OCI-LY1 (cell line): Measurements from ENCODE around the gene SLC29A1.

Experiments used
- H2AFZ ChIP-seq: fragments of 200-600 bp; sonication (generic), shearing (Covaris generic); 2 replicates; pipeline ENCODE4 v1.6.0; 2014; ENCODE audit warnings: antibody characterized with exemption, mild to moderate bottlenecking, low read length
- H3F3A ChIP-seq: fragments of 200-600 bp; sonication (generic), shearing (Covaris generic); 2 replicates; pipeline ENCODE4 v1.6.0; 2014; ENCODE audit warnings: mild to moderate bottlenecking, antibody characterized with exemption, low read length, moderate library complexity; ENCODE audit not compliant: insufficient read depth
- H3K27ac ChIP-seq: fragments of 200-600 bp; sonication (generic); 2 replicates; pipeline ENCODE4 v1.5.1; 2014; ENCODE audit warnings: low read length, mixed run types, mild to moderate bottlenecking, low read depth; ENCODE audit not compliant: poor library complexity, severe bottlenecking
- H3K27me3 ChIP-seq: fragments of 200-600 bp; sonication (generic); 2 replicates; pipeline ENCODE4 v1.6.0; 2014; ENCODE audit warnings: antibody characterized with exemption, mild to moderate bottlenecking, low read length, moderate library complexity; ENCODE audit not compliant: insufficient read depth
- H3K36me3 ChIP-seq: fragments of 200-600 bp; sonication (generic); 2 replicates; pipeline ENCODE4 v1.6.1; 2014; ENCODE audit warnings: mild to moderate bottlenecking, antibody characterized with exemption, low read length, moderate library complexity, mixed read lengths; ENCODE audit not compliant: insufficient read depth
- H3K4me1 ChIP-seq: fragments of 200-600 bp; sonication (generic); 2 replicates; pipeline ENCODE4 v1.5.1; 2014; ENCODE audit warnings: mild to moderate bottlenecking, low read length, moderate library complexity; ENCODE audit not compliant: insufficient read depth, severe bottlenecking
- H3K4me2 ChIP-seq: fragments of 200-600 bp; sonication (generic), shearing (Covaris generic); 2 replicates; pipeline ENCODE4 v1.6.1; 2014; ENCODE audit warnings: low read length
- H3K4me3 ChIP-seq: fragments of 200-600 bp; sonication (generic); 2 replicates; pipeline ENCODE4 v1.5.1; 2014; ENCODE audit warnings: low read length, low read depth, mild to moderate bottlenecking, mixed read lengths; ENCODE audit not compliant: poor library complexity, severe bottlenecking
- H3K79me2 ChIP-seq: fragments of 200-600 bp; shearing (Covaris generic); 2 replicates; pipeline ENCODE4 v1.6.1; 2016; ENCODE audit warnings: mixed run types, low read length, mixed read lengths; ENCODE audit not compliant: insufficient read depth
- H3K9ac ChIP-seq: fragments of 200-600 bp; sonication (generic), shearing (Covaris generic); 2 replicates; pipeline ENCODE4 v1.6.1; 2014; ENCODE audit warnings: mild to moderate bottlenecking, low read length, mixed read lengths
- H3K9me2 ChIP-seq: fragments of 200-600 bp; sonication (generic), shearing (Covaris generic); 2 replicates; pipeline ENCODE4 v1.6.1; 2014; ENCODE audit warnings: low read depth, mild to moderate bottlenecking, low read length, mixed read lengths
- H3K9me3 ChIP-seq: fragments of 200-600 bp; shearing (Covaris generic); 2 replicates; pipeline ENCODE4 v1.6.1; 2014; ENCODE audit warnings: low read length, mixed read lengths
- H4K20me1 ChIP-seq: fragments of 200-600 bp; sonication (generic), shearing (Covaris generic); 2 replicates; pipeline ENCODE4 v1.6.0; 2016; ENCODE audit warnings: mild to moderate bottlenecking, low read length; ENCODE audit not compliant: insufficient read depth
- CTCF ChIP-seq: fragments of 200-600 bp; sonication (generic), shearing (Covaris generic); IDR thresholded peaks from 2 replicates; pipeline ENCODE4 v1.5.1; 2017; ENCODE audit warnings: mild to moderate bottlenecking, antibody characterized with exemption, low read length, moderate library complexity, mixed read lengths
- EZH2 ChIP-seq: fragments of 200-600 bp; sonication (generic), shearing (Covaris generic); IDR thresholded peaks from 2 replicates; pipeline ENCODE4 v1.8.0; 2017; ENCODE audit warnings: borderline replicate concordance, mixed run types, mild to moderate bottlenecking, antibody characterized with exemption, low read length, moderate library complexity, mixed read lengths

Gene SLC29A1

GRCh38 chr6:44254191-44255104 lies 31.1 kb downstream of the SLC29A1 start:
- H3K36me3 ChIP-seq, result peaks cover 64% of the 10 kb centered on the region
- peaks cover 43% of the 10 kb centered on the region for H3K4me1 ChIP-seq
- peak overlapping the region; percentile 95; the same call in 1 of the 2 replicates for H3K4me2 ChIP-seq

DNA sequence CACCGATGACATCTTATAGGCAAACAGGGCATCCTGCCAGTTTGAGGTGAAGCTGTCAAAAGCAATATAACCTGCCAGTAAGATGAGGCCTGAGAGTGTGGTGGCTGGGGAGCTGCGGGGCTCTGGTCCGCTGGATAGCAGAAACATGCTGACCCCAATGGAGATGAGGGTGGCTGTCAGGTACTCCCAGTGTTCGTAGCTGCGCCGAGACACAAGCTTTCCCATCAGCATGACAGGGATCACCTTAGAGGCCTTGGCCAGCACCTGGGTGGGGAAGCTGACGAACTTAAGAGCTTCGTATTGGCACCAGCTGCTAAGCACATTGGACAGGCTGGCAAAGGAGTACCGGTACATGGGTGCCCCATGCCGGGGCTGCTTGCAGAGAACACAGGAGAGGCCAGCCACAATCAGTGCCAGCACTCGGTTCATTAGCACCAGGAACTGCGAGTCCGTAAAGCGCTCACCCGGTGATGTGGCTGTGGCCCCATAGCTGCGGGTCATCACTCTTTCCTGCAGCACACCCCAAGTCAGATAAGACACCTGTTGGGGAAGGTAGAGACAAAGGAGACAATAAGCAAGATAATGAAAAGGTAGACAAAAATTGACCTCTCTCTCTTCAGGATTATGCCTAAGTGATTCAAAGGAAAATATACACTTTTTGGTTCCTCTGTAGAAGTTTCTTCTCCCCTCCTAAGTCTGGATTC lies 31.9 kb downstream of the SLC29A1 start:
- no peaks in the 10 kb centered on the region for H3K27me3 ChIP-seq
- H3K27ac ChIP-seq, result peak overlapping the region; percentile 71
- peaks cover 33% of the 10 kb centered on the region for H3F3A ChIP-seq
- H3K9ac ChIP-seq, result no peak overlapping the region; the same call in 1 of the 2 replicates
- TF ChIP-seq CTCF, result no peak
- no peak for TF ChIP-seq EZH2
- H4K20me1 ChIP-seq, result no peaks in the 10 kb centered on the region
- peak overlapping the region; percentile 95 for H3K4me2 ChIP-seq
- H3K9me3 ChIP-seq, result no peaks in the 10 kb centered on the region
- peaks cover 64% of the 10 kb centered on the region for H3K36me3 ChIP-seq
- H3K79me2 ChIP-seq, result no peaks in the 10 kb centered on the region
- peak overlapping the region; percentile 95 for H3K4me3 ChIP-seq
- H3K9me2 ChIP-seq, result no peaks in the 10 kb centered on the region
- no peak overlapping the region for H2AFZ ChIP-seq
- H3K4me1 ChIP-seq, result peaks cover 44% of the 10 kb centered on the region

More at GRCh38 chr6:44254191-44255104, 31.1 kb downstream of the SLC29A1 start:
- H2AFZ ChIP-seq, result no peak overlapping the region
- no peaks in the 10 kb centered on the region for H4K20me1 ChIP-seq
- TF ChIP-seq EZH2 (no peak), CTCF (no peak)
- peaks cover 33% of the 10 kb centered on the region for H3F3A ChIP-seq
- H3K9me2 ChIP-seq, result no peaks in the 10 kb centered on the region
- H3K9me3 ChIP-seq, result no peaks in the 10 kb centered on the region
- H3K27me3 ChIP-seq, result no peaks in the 10 kb centered on the region
- H3K4me3 ChIP-seq, result no peak overlapping the region
- no peak overlapping the region for H3K9ac ChIP-seq
- peak overlapping the region; percentile 71 for H3K27ac ChIP-seq
- no peaks in the 10 kb centered on the region for H3K79me2 ChIP-seq

DNA sequence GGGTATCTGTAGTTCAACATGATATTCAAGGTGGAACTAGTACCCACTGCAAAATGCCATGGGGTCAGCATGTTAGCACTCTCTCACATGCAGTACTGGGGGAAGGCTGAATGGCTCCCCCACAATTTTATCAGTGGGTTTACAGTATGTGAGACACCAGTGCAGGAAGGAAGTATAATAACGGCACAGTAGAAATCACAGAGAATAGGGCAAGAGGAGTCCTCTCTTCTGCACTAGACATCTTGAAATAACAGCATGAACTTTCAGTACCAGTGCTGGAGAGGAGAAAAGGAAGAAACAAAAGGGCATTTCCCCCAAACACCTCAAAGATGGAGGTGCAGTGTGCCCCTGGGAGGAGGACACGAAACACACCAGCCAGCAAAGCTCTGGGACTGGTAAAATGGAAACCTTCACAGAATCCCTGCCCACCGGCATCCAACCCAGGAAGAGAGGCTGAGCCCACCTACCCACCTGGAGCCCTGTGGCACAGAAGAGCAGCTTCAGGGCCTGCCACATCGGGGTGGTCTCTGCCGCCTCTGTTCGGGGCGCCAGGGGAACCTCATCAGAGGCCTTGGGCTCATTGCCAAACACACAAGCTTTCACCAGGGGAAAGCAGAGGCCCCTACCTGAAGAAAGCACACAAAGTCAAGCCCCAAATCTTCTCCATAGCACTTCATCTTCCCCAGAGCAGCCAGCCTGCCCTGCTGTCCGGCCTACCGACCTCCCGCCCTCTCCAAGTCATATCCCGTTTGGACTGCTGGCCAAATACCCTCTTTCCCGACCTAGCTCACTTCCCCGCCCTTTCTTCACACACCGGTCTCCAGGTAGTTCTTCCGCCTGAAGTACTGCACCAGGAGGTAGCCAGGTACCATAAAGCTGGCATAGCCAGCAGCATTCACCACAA lies 32.7 kb downstream of the SLC29A1 start:
- peaks cover 58% of the 10 kb centered on the region for H3K36me3 ChIP-seq

More for the DNA sequence above, 32.7 kb downstream of the SLC29A1 start:
- H3K9me2 ChIP-seq, result no peaks in the 10 kb centered on the region
- peak overlapping the region; percentile 95 for H3K4me3 ChIP-seq
- no peaks in the 10 kb centered on the region for H4K20me1 ChIP-seq
- peak overlapping the region; percentile 85 for H3K9ac ChIP-seq
- H3F3A ChIP-seq, result peaks cover 33% of the 10 kb centered on the region
- H2AFZ ChIP-seq, result no peak overlapping the region
- H3K27me3 ChIP-seq, result no peaks in the 10 kb centered on the region
- H3K79me2 ChIP-seq, result no peaks in the 10 kb centered on the region
- peak overlapping the region; percentile 71 for H3K27ac ChIP-seq
- H3K9me3 ChIP-seq, result no peaks in the 10 kb centered on the region
- peaks cover 52% of the 10 kb centered on the region for H3K4me1 ChIP-seq
- H3K4me2 ChIP-seq, result peak overlapping the region; percentile 95
- TF ChIP-seq CTCF, result no peak
- TF ChIP-seq EZH2, result no peak
